B cell (primary cell): ENCODE results near the gene ADGRD1. TPM values are rescaled to one million over a fixed set of nuclear protein-coding genes. Genes with fewer than 3 reads are reported as not detected.

Source experiments
- ATAC-seq: fragments of 200-7000 bp; cut with Tn5 transposase; one replicate; pipeline ENCODE4 v1.10.0; 2021; ENCODE audit warnings: low read depth, mild to moderate bottlenecking, moderate number of reproducible peaks, moderate library complexity
- CTCF ChIA-PET: fragments of 350-600 bp; sonication (Branson Sonifier 250); formaldehyde crosslinking; loops from one replicate; lab custom pipeline; 2021; ENCODE audit warnings: antibody characterized with exemption, inconsistent platforms; lab: Charles Lee
- POLR2A ChIA-PET: fragments of 350-600 bp; sonication (Branson Sonifier 250); formaldehyde crosslinking; loops from one replicate; lab custom pipeline; 2021; ENCODE audit warnings: antibody characterized with exemption; lab: Charles Lee
- DNase-seq: peaks from one replicate; pipeline ENCODE4 v3.0.0; 2013
- H2AFZ ChIP-seq: 2 replicates; pipeline ENCODE4 v1.6.1; 2012; ENCODE audit warnings: mild to moderate bottlenecking, low read depth, low read length; ENCODE audit not compliant: insufficient read depth, poor library complexity, severe bottlenecking
- H3K27ac ChIP-seq, 2 donors: 1 replicate in 1 of 2; 2 replicates in 1 of 2; pipeline ENCODE4 v1.5.1; 2012 to 2013; ENCODE audit warnings: low read length in 2 of 2, mild to moderate bottlenecking in 2 of 2, moderate library complexity in 1 of 2
- H3K27me3 ChIP-seq, 4 experiments: fragments of 200-600 bp in 1 of 4; sonication (generic) in 1 of 4; replicated peaks in 1 of 4; 1 replicate in 2 of 4; 2 replicates in 2 of 4; pipeline versions ENCODE4 v1.6.1 to v1.7.0; 2013 to 2016; ENCODE audit warnings: low read length in 3 of 4, mild to moderate bottlenecking in 2 of 4, mixed read lengths in 1 of 4, moderate library complexity in 1 of 4; ENCODE audit not compliant: insufficient read depth in 4 of 4, control insufficient read depth in 3 of 4; ENCODE audit errors: control extremely low read depth in 1 of 4
- H3K36me3 ChIP-seq, 2 experiments: replicated peaks in 1 of 2; 1 replicate in 1 of 2; 2 replicates in 1 of 2; pipeline versions ENCODE4 v1.6.1 to v1.7.1; 2013; ENCODE audit warnings: low read length in 1 of 2; ENCODE audit not compliant: insufficient read depth in 2 of 2, control insufficient read depth in 1 of 2; ENCODE audit errors: control extremely low read depth in 1 of 2, extremely low read depth in 1 of 2
- H3K4me1 ChIP-seq, 2 donors: fragments of 200-600 bp in 1 of 2; sonication (generic) in 1 of 2; 1 replicate in 1 of 2; 2 replicates in 1 of 2; pipeline versions ENCODE4 v1.5.1 to v1.6.1; 2013 to 2017; ENCODE audit warnings: low read length in 2 of 2; ENCODE audit not compliant: control insufficient read depth in 2 of 2, insufficient read depth in 2 of 2
- H3K4me2 ChIP-seq: replicated peaks from 2 replicates; pipeline ENCODE3; 2012; ENCODE audit warnings: mild to moderate bottlenecking, low read depth, low read length; ENCODE audit not compliant: poor library complexity, severe bottlenecking
- H3K4me3 ChIP-seq, 5 experiments: fragments of 200-600 bp in 1 of 5; sonication (generic) in 1 of 5; 1 replicate in 3 of 5; 2 replicates in 2 of 5; pipeline versions ENCODE4 v1.5.1 to v1.7.0; 2011 to 2016; ENCODE audit warnings: low read length in 4 of 5, mild to moderate bottlenecking in 4 of 5, low read depth in 2 of 5, control low read depth in 1 of 5, moderate library complexity in 1 of 5; ENCODE audit not compliant: insufficient read depth in 1 of 5; ENCODE audit errors: control extremely low read depth in 1 of 5, extremely low read depth in 1 of 5
- H3K79me2 ChIP-seq: fragments of 200-600 bp; sonication (generic); one replicate; pipeline ENCODE4 v1.6.0; 2016; ENCODE audit warnings: low read length; ENCODE audit not compliant: control insufficient read depth, insufficient read depth
- H3K9ac ChIP-seq: fragments of 200-600 bp; sonication (generic); 2 replicates; pipeline ENCODE4 v1.6.1; 2017; ENCODE audit warnings: mild to moderate bottlenecking, low read length, moderate library complexity
- H3K9me3 ChIP-seq, 3 donors: one replicate each; pipeline versions ENCODE4 v1.6.1 to v1.7.1; 2013; ENCODE audit warnings: low read length in 2 of 3; ENCODE audit not compliant: control insufficient read depth in 2 of 3, insufficient read depth in 1 of 3; ENCODE audit errors: control extremely low read depth in 1 of 3
- H4K20me1 ChIP-seq: 2 replicates; pipeline ENCODE4 v1.6.0; 2012; ENCODE audit warnings: mild to moderate bottlenecking, low read length; ENCODE audit not compliant: insufficient read depth, control insufficient read depth, poor library complexity, severe bottlenecking
- H3K27ac Mint-ChIP-seq: one replicate; pipeline ENCODE4 v1.8.0; 2021; ENCODE audit warnings: mixed read lengths
- H3K27me3 Mint-ChIP-seq: one replicate; pipeline ENCODE4 v1.8.0; 2021; ENCODE audit warnings: mixed read lengths
- H3K4me1 Mint-ChIP-seq: one replicate; pipeline ENCODE4 v1.8.0; 2021; ENCODE audit warnings: mixed read lengths
- H3K4me3 Mint-ChIP-seq: one replicate; pipeline ENCODE4 v1.8.0; 2021; ENCODE audit warnings: mixed read lengths
- H3K9me3 Mint-ChIP-seq: one replicate; pipeline ENCODE4 v1.8.0; 2022; ENCODE audit warnings: mixed read lengths; ENCODE audit not compliant: insufficient read depth
- EZH2 ChIP-seq: IDR thresholded peaks from 2 replicates; pipeline ENCODE4 v1.6.1; 2012; ENCODE audit warnings: borderline replicate concordance, low read depth, mild to moderate bottlenecking, moderate library complexity, low read length; ENCODE audit not compliant: insufficient read depth, poor library complexity, severe bottlenecking
- WGBS: methylation state at CpG from one replicate; pipeline ENCODE4 v1.1.5; 2013; ENCODE audit warnings: missing lambda C conversion rate; ENCODE audit not compliant: insufficient coverage; 5-methylcytosine and 5-hydroxymethylcytosine counted together
- intact Hi-C: fragments of 100-400 bp; cut with micrococcal nuclease; formaldehyde crosslinking; loops from one replicate; pipeline ENCODE4 v1.10.0; 2022
- polyA plus RNA-seq: library from polyadenylated mRNA; depleted of rRNA; stranded (reverse); fragments of >200 nt; gene quantifications from 2 replicates; pipeline ENCODE4 v1.2.3, GENCODE V29; 2012
- total RNA-seq, 2 donors: library from RNA; stranded (reverse); fragments of 120-200 nt in 1 of 2; gene quantifications; 1 replicate in 1 of 2; 2 replicates in 1 of 2; pipeline versions ENCODE4 v1.2.3 to v1.2.4, GENCODE V29; 2013 to 2022
- TF ChIP-seq, protein P1 (sequence below): fragments of 200-600 bp; IDR thresholded peaks from one replicate; pipeline ENCODE4 v1.8.0; 2022; ENCODE audit warnings: antibody characterized with exemption, mild to moderate bottlenecking

Gene ADGRD1
- total and polyA plus RNA-seq, 2 donors (not counting 1 experiment from before 2014, with no cell fraction given) = 1.1 to 2.2 TPM

DNA sequence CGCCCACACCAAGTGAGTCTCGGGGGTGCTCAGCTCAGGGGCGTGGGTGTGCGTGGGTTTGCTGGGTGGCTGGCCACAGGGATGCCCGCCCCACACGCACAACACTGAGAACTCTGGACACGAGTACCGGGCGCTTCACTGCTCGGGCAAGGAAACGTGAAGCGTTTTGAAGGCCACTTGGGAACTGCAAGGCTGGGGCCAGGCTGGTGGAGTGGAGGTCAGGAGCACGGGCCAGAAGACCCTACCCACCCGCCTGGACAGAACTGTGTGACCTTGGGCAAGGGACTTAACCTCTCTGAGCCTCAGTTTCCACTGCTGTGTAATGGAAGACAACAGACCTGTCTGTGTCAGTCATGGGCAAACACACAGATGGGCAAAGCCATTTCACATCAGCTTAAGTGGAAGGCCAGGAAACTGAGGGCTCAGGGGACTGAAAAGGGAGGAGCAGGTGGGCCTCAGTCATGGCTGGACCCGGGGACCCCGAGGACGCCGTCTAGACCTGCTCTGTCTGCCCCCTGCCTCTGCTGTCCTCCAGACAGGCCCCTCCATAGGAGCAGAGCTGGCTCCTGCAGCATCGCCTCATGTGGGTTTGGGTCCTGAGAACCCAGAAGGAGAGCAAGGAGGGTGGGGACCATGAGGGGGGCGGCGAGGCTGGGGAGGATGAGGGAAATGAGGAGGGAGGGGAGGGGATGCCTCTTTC, 52.5 kb downstream of the ADGRD1 start:
- ATAC-seq = no peak

More for the DNA sequence above, 52.5 kb downstream of the ADGRD1 start:
- Histone ChIP-seq H3K4me2 (no peak overlapping the region), H3K27me3 (peaks cover 0 to 2% (median 0%) of the 10 kb centered on the region in 4 experiments), H3K36me3 (no peaks in the 10 kb centered on the region), H3K9me3 (peaks cover 0 to 4% (median 2%) of the 10 kb centered on the region in 3 donors), H3K27ac (no peak overlapping the region), H3K4me3 (no peak overlapping the region), H3K9ac (no peak overlapping the region), H3K79me2 (no peaks in the 10 kb centered on the region), H3K4me1 (peaks cover 14 to 23% of the 10 kb centered on the region in 2 donors), H4K20me1 (no peaks in the 10 kb centered on the region), H2AFZ (no peak overlapping the region)
- Mint-ChIP-seq H3K27ac (no peak overlapping the region), H3K4me1 (peaks cover 10% of the 10 kb centered on the region), H3K4me3 (no peak overlapping the region), H3K27me3 (peaks cover 12% of the 10 kb centered on the region), H3K9me3 (no peaks in the 10 kb centered on the region)
- ChIA-PET POLR2A (no interaction called here), CTCF (interaction anchor here (1.0 kb wide), 1 partner anchor 90 kb away, joined by 5 read pairs; no protein-coding TSS in a partner anchor)
- intact Hi-C loops = no loop called here
- WGBS = 75% methylated on average over 21 of the region's 21 CpGs
- no peak for TF ChIP-seq EZH2
- TF ChIP-seq, protein P1, sequence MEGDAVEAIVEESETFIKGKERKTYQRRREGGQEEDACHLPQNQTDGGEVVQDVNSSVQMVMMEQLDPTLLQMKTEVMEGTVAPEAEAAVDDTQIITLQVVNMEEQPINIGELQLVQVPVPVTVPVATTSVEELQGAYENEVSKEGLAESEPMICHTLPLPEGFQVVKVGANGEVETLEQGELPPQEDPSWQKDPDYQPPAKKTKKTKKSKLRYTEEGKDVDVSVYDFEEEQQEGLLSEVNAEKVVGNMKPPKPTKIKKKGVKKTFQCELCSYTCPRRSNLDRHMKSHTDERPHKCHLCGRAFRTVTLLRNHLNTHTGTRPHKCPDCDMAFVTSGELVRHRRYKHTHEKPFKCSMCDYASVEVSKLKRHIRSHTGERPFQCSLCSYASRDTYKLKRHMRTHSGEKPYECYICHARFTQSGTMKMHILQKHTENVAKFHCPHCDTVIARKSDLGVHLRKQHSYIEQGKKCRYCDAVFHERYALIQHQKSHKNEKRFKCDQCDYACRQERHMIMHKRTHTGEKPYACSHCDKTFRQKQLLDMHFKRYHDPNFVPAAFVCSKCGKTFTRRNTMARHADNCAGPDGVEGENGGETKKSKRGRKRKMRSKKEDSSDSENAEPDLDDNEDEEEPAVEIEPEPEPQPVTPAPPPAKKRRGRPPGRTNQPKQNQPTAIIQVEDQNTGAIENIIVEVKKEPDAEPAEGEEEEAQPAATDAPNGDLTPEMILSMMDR = no peak
- no peak for DNase-seq
